ENCODE measurements around the gene OR10P1.

The OR10P1 gene

DNA sequence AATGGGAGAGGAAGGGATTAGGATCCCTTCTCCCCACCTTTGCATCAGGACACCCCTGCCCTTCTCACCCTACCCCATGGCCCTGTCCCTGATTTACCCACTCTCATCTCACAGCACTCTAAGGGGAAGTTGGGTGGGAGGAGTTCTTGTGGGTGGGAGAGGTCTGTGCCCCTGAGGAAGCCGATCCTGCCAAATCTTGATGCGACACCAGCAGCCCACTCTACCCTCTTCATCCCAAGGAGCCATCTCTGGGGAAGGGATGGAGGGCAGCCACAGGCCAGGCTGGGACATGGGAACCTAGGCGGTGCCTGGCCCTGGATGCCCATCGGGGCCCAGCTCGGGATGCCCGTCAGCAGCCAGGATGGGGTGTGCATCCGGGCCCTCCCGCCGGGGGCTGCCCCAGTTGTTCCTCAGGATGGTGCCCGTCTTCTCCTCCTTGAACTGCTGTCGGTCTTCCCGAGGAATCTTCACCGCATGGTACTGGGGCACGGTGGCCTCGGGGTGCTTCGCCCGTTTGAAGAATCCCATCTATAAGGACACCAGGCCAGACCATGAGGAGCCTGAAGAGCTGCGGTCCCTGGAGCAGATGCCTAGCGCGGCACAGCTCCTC, 48.2 kb downstream of the OR10P1 start:
- no peak for TF ChIP-seq ZNF274 (IDR thresholded peaks at IDR 0.05; ENCODE audit: low read depth, low read length)
- no peak overlapping the region for H3K4me3 ChIP-seq (ENCODE audit: low read length)

DNA sequence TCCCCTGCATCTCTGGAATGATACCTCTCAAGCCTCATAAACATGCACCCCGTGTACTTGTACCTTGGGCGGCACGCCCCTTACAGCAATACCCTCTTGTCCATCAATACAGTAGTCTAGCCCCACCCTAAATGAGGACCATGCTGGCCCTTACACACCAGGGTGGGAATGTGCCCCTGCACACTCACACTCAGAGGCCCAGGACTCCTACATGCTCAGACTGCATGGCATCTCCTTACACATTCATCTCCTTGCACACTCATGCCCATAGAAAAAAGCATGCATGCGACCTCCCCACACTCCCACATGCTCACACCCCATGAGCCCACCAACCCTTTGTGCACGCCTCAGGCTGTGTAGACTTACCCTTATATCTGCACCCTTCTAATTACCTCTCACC, 49.0 kb downstream of the OR10P1 start:
- no peak for TF ChIP-seq ZNF274 (IDR thresholded peaks at IDR 0.05; ENCODE audit: low read depth, low read length)
- H3K4me3 ChIP-seq (ENCODE audit: low read length) = no peak overlapping the region

DNA sequence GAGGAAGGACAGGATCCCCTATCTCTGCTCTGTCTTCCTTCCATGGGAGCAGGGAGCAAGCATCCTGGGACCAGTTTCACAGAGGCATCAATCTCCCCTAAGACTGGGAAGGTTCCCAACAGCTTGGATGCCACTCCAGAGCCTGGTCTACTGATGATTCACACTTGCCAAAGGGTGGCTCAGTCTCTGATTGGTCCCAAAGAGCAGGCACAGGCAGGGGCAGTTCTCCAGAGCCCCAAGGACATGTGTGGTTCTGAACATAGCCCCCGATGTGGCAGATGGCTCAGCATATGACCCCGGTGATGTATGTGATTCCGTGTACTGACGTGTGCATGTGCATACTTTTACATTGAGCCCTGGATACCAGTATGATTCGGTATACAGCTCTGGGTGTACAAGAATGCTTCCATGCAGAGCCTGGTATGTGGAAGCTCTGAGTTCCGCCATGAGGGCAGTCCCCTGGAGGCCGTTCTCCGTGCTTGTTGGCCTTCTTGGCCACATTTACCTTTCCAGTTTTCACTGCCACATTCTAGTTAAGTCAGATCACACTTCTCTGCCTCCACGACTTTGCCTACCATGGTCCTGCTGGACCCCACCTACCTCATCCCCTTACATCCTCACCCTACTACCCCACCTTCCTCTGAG, 49.8 kb downstream of the OR10P1 start:
- no peak overlapping the region for H3K4me3 ChIP-seq (ENCODE audit: low read length)
- no peak for TF ChIP-seq ZNF274 (IDR thresholded peaks at IDR 0.05; ENCODE audit: low read depth, low read length)

All from GM08714 (cell line).